Measurements from ENCODE around the gene PPP2R2C.

The PPP2R2C gene

GRCh38 chr4:6441758-6442157, 30.7 kb downstream of the PPP2R2C start:
- ATAC-seq (no peak), DNase-seq (no peak)
- Mint-ChIP-seq H3K4me3 (no peak overlapping the region), H3K4me1 (no peaks in the 10 kb centered on the region), H3K36me3 (ENCODE audit: low read depth) (no peaks in the 10 kb centered on the region), H3K9me3 (no peaks in the 10 kb centered on the region), H3K27ac (no peak overlapping the region), H3K27me3 (peaks cover 2% of the 10 kb centered on the region)

GRCh38 chr4:6441202-6441582, 31.2 kb downstream of the PPP2R2C start:
- no peaks in the 10 kb centered on the region for H3K4me1 Mint-ChIP-seq
- no peaks in the 10 kb centered on the region for H3K9me3 Mint-ChIP-seq
- DNase-seq (no peak), ATAC-seq (no peak)
- no peak overlapping the region for H3K27ac Mint-ChIP-seq
- no peak overlapping the region for H3K4me3 Mint-ChIP-seq
- H3K27me3 Mint-ChIP-seq, result peaks cover 2% of the 10 kb centered on the region
- H3K36me3 Mint-ChIP-seq (ENCODE audit: low read depth), result no peaks in the 10 kb centered on the region

GRCh38 chr4:6440506-6441201, 31.8 kb downstream of the PPP2R2C start:
- Mint-ChIP-seq H3K27me3 (peaks cover 2% of the 10 kb centered on the region), H3K9me3 (peaks cover 3% of the 10 kb centered on the region), H3K4me3 (no peak overlapping the region), H3K36me3 (ENCODE audit: low read depth) (no peaks in the 10 kb centered on the region), H3K27ac (no peak overlapping the region), H3K4me1 (no peaks in the 10 kb centered on the region)
- ATAC-seq, result no peak
- DNase-seq, result no peak

- H3K4me3 Mint-ChIP-seq, result no peak overlapping the region
- DNase-seq (no peak), ATAC-seq (no peak)
- no peaks in the 10 kb centered on the region for H3K4me1 Mint-ChIP-seq
- H3K9me3 Mint-ChIP-seq, result peaks cover 11% of the 10 kb centered on the region
- no peak overlapping the region for H3K27ac Mint-ChIP-seq
- peaks cover 2% of the 10 kb centered on the region for H3K27me3 Mint-ChIP-seq
- no peaks in the 10 kb centered on the region for H3K36me3 Mint-ChIP-seq (ENCODE audit: low read depth)
These were observed 33.2 kb downstream of the PPP2R2C start for GRCh38 chr4:6439120-6439762.

GRCh38 chr4:6437826-6438238, 34.6 kb downstream of the PPP2R2C start:
- Mint-ChIP-seq H3K27ac (no peak overlapping the region), H3K36me3 (ENCODE audit: low read depth) (no peaks in the 10 kb centered on the region)

GRCh38 chr4:6435010-6435409, 37.4 kb downstream of the PPP2R2C start:
- H3K9me3 Mint-ChIP-seq, result peaks cover 15% of the 10 kb centered on the region
- H3K36me3 Mint-ChIP-seq (ENCODE audit: low read depth), result no peaks in the 10 kb centered on the region
- H3K4me1 Mint-ChIP-seq, result no peaks in the 10 kb centered on the region
- no peak overlapping the region for H3K27ac Mint-ChIP-seq
- ATAC-seq, result no peak
- H3K4me3 Mint-ChIP-seq, result no peak overlapping the region
- peaks cover 2% of the 10 kb centered on the region for H3K27me3 Mint-ChIP-seq
- DNase-seq, result no peak

More at GRCh38 chr4:6437826-6438238, 34.6 kb downstream of the PPP2R2C start:
- Mint-ChIP-seq H3K4me3 (no peak overlapping the region), H3K9me3 (peaks cover 12% of the 10 kb centered on the region), H3K27me3 (peaks cover 2% of the 10 kb centered on the region), H3K4me1 (no peaks in the 10 kb centered on the region)
- ATAC-seq, result no peak
- no peak for DNase-seq

- no peaks in the 10 kb centered on the region for H3K27me3 Mint-ChIP-seq
- no peak overlapping the region for H3K4me3 Mint-ChIP-seq
- no peak overlapping the region for H3K27ac Mint-ChIP-seq
- H3K9me3 Mint-ChIP-seq, result peaks cover 15% of the 10 kb centered on the region
- no peaks in the 10 kb centered on the region for H3K4me1 Mint-ChIP-seq
- no peak for ATAC-seq
- no peak for DNase-seq
- H3K36me3 Mint-ChIP-seq (ENCODE audit: low read depth), result no peaks in the 10 kb centered on the region
These were observed 41.5 kb downstream of the PPP2R2C start for GRCh38 chr4:6430927-6431326.

GRCh38 chr4:6427439-6428090, 44.8 kb downstream of the PPP2R2C start:
- no peaks in the 10 kb centered on the region for H3K4me1 Mint-ChIP-seq
- no peak overlapping the region for H3K4me3 Mint-ChIP-seq
- no peaks in the 10 kb centered on the region for H3K36me3 Mint-ChIP-seq (ENCODE audit: low read depth)
- H3K27ac Mint-ChIP-seq, result no peak overlapping the region
- no peaks in the 10 kb centered on the region for H3K9me3 Mint-ChIP-seq
- DNase-seq (no peak), ATAC-seq (no peak)
- H3K27me3 Mint-ChIP-seq, result peaks cover 6% of the 10 kb centered on the region

- Mint-ChIP-seq H3K27ac (no peak overlapping the region), H3K27me3 (peaks cover 6% of the 10 kb centered on the region)
These were observed 45.6 kb downstream of the PPP2R2C start for GRCh38 chr4:6426571-6427438.

GRCh38 chr4:6425911-6426310, 46.5 kb downstream of the PPP2R2C start:
- ATAC-seq (no peak), DNase-seq (no peak)
- Mint-ChIP-seq H3K9me3 (no peaks in the 10 kb centered on the region), H3K4me3 (no peak overlapping the region), H3K27ac (no peak overlapping the region), H3K27me3 (peaks cover 6% of the 10 kb centered on the region), H3K4me1 (no peaks in the 10 kb centered on the region), H3K36me3 (ENCODE audit: low read depth) (no peaks in the 10 kb centered on the region)

More at GRCh38 chr4:6426571-6427438, 45.6 kb downstream of the PPP2R2C start:
- Mint-ChIP-seq H3K4me1 (no peaks in the 10 kb centered on the region), H3K36me3 (ENCODE audit: low read depth) (no peaks in the 10 kb centered on the region), H3K4me3 (no peak overlapping the region), H3K9me3 (no peaks in the 10 kb centered on the region)
- DNase-seq (no peak), ATAC-seq (no peak)

GRCh38 chr4:6425336-6425735, 47.1 kb downstream of the PPP2R2C start:
- no peaks in the 10 kb centered on the region for H3K9me3 Mint-ChIP-seq
- no peaks in the 10 kb centered on the region for H3K36me3 Mint-ChIP-seq (ENCODE audit: low read depth)
- H3K27me3 Mint-ChIP-seq, result peaks cover 7% of the 10 kb centered on the region
- no peak overlapping the region for H3K27ac Mint-ChIP-seq
- H3K4me3 Mint-ChIP-seq, result no peak overlapping the region
- no peaks in the 10 kb centered on the region for H3K4me1 Mint-ChIP-seq
- DNase-seq (no peak), ATAC-seq (no peak)

GRCh38 chr4:6424425-6424824, 48.0 kb downstream of the PPP2R2C start:
- no peak for DNase-seq
- H3K9me3 Mint-ChIP-seq, result no peaks in the 10 kb centered on the region
- no peaks in the 10 kb centered on the region for H3K36me3 Mint-ChIP-seq (ENCODE audit: low read depth)
- ATAC-seq, result no peak
- H3K4me3 Mint-ChIP-seq, result no peak overlapping the region
- no peak overlapping the region for H3K27ac Mint-ChIP-seq
- H3K27me3 Mint-ChIP-seq, result peaks cover 7% of the 10 kb centered on the region
- no peaks in the 10 kb centered on the region for H3K4me1 Mint-ChIP-seq

- no peak for DNase-seq
- H3K4me3 Mint-ChIP-seq, result no peak overlapping the region
- H3K27me3 Mint-ChIP-seq, result peaks cover 7% of the 10 kb centered on the region
- H3K4me1 Mint-ChIP-seq, result no peaks in the 10 kb centered on the region
- no peaks in the 10 kb centered on the region for H3K36me3 Mint-ChIP-seq (ENCODE audit: low read depth)
- no peak for ATAC-seq
- H3K9me3 Mint-ChIP-seq, result no peaks in the 10 kb centered on the region
- H3K27ac Mint-ChIP-seq, result no peak overlapping the region
These were observed 48.8 kb downstream of the PPP2R2C start for GRCh38 chr4:6423575-6423974.

GRCh38 chr4:6422866-6423265, 49.5 kb downstream of the PPP2R2C start:
- Mint-ChIP-seq H3K4me3 (no peak overlapping the region), H3K9me3 (no peaks in the 10 kb centered on the region), H3K27me3 (peaks cover 9% of the 10 kb centered on the region), H3K36me3 (ENCODE audit: low read depth) (no peaks in the 10 kb centered on the region), H3K4me1 (no peaks in the 10 kb centered on the region), H3K27ac (no peak overlapping the region)
- ATAC-seq (no peak), DNase-seq (no peak)

All from activated naive CD8-positive, alpha-beta T cell treated with anti-CD3 and anti-CD28 coated beads, Interleukin-2, amount 50 U/mL, for 24 hours (primary cell).